HEK293 (cell line): Measurements from ENCODE around the gene GMPPA.

Experiments used
- ATF2 ChIP-seq: fragments of 450-650 bp; formaldehyde crosslinking; IDR thresholded peaks from 2 replicates; pipeline ENCODE4 v1.5.1; 2016; ENCODE audit warnings: missing biosample characterization, missing genetic modification characterization, low read depth
- CTCF ChIP-seq: fragments of 450-650 bp; formaldehyde crosslinking; IDR thresholded peaks from 2 replicates; pipeline ENCODE4 v1.5.1; 2016; ENCODE audit warnings: missing biosample characterization, missing genetic modification characterization
- EGR2 ChIP-seq: fragments of 450-650 bp; formaldehyde crosslinking; IDR thresholded peaks from 2 replicates; pipeline ENCODE4 v1.5.1; 2016; ENCODE audit warnings: low read depth, missing biosample characterization, missing genetic modification characterization
- GFI1B ChIP-seq: fragments of 450-650 bp; formaldehyde crosslinking; IDR thresholded peaks from 2 replicates; pipeline ENCODE4 v1.5.1; 2016; ENCODE audit warnings: missing biosample characterization, missing genetic modification characterization
- ZNF121 ChIP-seq: fragments of 450-650 bp; formaldehyde crosslinking; IDR thresholded peaks from 2 replicates; pipeline ENCODE4 v1.5.1; 2016; ENCODE audit warnings: missing biosample characterization, missing genetic modification characterization
- ZNF2 ChIP-seq: fragments of 450-650 bp; formaldehyde crosslinking; IDR thresholded peaks from 2 replicates; pipeline ENCODE4 v1.5.1; 2016; ENCODE audit warnings: missing biosample characterization, missing genetic modification characterization
- ZNF214 ChIP-seq: fragments of 450-650 bp; formaldehyde crosslinking; IDR thresholded peaks from 2 replicates; pipeline ENCODE4 v1.5.1; 2017; ENCODE audit warnings: missing biosample characterization, mild to moderate bottlenecking, missing genetic modification characterization, borderline replicate concordance
- ZNF24 ChIP-seq: fragments of 450-650 bp; formaldehyde crosslinking; IDR thresholded peaks from 2 replicates; pipeline ENCODE4 v1.5.1; 2016; ENCODE audit warnings: missing biosample characterization, missing genetic modification characterization
- ZNF274 ChIP-seq, 2 experiments: fragments of 200-500 bp in 1 of 2; fragments of 450-650 bp in 1 of 2; sonication (Bioruptor generic) in 1 of 2; formaldehyde crosslinking in 1 of 2; IDR thresholded peaks; 2 replicates each; pipeline versions ENCODE4 v1.5.1 to v1.6.1; 2014 to 2016; ENCODE audit warnings: borderline replicate concordance in 1 of 2, inconsistent platforms in 1 of 2, low read length in 1 of 2, missing biosample characterization in 1 of 2, missing genetic modification characterization in 1 of 2
- ZNF335 ChIP-seq: fragments of 450-650 bp; formaldehyde crosslinking; conservative IDR thresholded peaks from 2 replicates; pipeline ENCODE4 v1.5.1; 2016; ENCODE audit warnings: missing biosample characterization, missing genetic modification characterization
- ZNF585B ChIP-seq: fragments of 450-650 bp; formaldehyde crosslinking; IDR thresholded peaks from 2 replicates; pipeline ENCODE4 v1.5.1; 2016; ENCODE audit warnings: missing biosample characterization, missing genetic modification characterization
- ZNF704 ChIP-seq: fragments of 450-650 bp; formaldehyde crosslinking; IDR thresholded peaks from 2 replicates; pipeline ENCODE4 v1.5.1; 2016; ENCODE audit warnings: missing biosample characterization, missing genetic modification characterization
- ZNF777 ChIP-seq: fragments of 450-650 bp; formaldehyde crosslinking; IDR thresholded peaks from 2 replicates; pipeline ENCODE4 v1.5.1; 2017; ENCODE audit warnings: missing biosample characterization, missing genetic modification characterization, borderline replicate concordance

- no peak for TF ChIP-seq EGR2 (tag by site-specific recombination)
- no peak for TF ChIP-seq CTCF (tag by site-specific recombination)
- no peak for TF ChIP-seq ZNF777
- no peak for TF ChIP-seq GFI1B
- no peak for TF ChIP-seq ZNF24 (tag by site-specific recombination)
- TF ChIP-seq ZNF214 = no peak
- TF ChIP-seq ZNF335 (tag by site-specific recombination) = no peak
- TF ChIP-seq ZNF274 (IDR thresholded peaks at IDR 0.05; ENCODE audit: low read length) = no peak
- no peak for TF ChIP-seq ZNF274 (tag by site-specific recombination; IDR thresholded peaks at IDR 0.05; ENCODE audit: borderline replicate concordance)
- TF ChIP-seq ZNF121 (tag by site-specific recombination) = no peak
- TF ChIP-seq ZNF585B (tag by site-specific recombination) = no peak
- no peak for TF ChIP-seq ZNF704 (tag by site-specific recombination)
- TF ChIP-seq ATF2 (tag by site-specific recombination) = no peak
- TF ChIP-seq ZNF2 (tag by site-specific recombination) = no peak
Observed at GRCh38 chr2:219506802-219507526, 8.3 kb downstream of the GMPPA start.
